Iris pigment epithelial cell (primary cell): Measurements from ENCODE around the gene SLC25A11.

Experiments used
- DNase-seq: peaks from one replicate; pipeline ENCODE4 v3.0.0-alpha.2; 2011; ENCODE audit warnings: low read depth

The SLC25A11 gene

DNA sequence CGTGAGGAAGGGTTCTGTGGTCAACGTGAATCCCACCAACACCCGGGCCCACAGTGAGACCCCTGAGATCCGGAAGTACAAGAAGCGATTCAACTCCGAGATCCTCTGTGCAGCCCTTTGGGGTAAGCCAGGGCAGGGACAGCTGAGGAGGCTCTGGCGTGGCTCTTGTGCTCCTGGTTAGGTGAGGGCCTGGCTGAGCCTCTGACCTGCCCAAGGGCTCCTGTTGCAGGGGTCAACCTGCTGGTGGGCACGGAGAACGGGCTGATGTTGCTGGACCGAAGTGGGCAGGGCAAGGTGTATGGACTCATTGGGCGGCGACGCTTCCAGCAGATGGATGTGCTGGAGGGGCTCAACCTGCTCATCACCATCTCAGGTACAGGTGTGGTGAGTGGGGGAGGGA lies 44.7 kb downstream of the SLC25A11 start:
- DNase-seq: no peak

DNA sequence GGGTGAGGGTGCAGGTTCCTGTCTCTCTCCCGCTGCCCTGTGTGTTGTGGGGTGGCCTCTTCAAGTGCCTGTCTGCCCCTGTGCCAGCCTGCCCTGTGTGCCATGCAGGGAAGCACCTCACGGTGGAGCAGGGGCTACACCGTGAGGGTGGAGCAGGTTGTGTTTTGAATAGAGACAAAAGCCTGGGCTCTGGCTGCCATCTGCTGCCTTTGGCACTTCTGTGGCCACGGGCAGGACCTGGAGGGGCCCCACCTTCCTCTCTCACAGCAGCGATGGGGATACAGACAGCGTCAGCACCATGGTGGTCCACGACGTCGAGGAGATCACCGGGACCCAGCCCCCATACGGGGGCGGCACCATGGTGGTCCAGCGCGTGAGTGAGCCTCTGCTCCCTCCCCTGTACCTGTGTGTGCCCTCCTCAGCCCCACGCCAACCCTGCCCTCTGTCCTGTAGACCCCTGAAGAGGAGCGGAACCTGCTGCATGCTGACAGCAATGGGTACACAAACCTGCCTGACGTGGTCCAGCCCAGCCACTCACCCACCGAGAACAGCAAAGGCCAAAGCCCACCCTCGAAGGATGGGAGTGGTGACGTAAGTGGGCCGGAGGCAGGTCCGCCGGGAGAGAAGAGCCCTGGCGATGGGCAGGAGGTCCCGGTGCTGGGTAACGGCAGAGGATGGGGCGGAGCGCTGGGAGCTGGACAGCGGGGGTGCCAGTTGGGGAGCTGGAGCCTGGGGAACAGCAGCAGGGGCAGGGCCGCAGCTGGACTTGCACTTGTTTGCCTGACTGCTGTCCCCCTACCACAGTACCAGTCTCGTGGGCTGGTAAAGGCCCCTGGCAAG lies 45.9 kb downstream of the SLC25A11 start:
- no peak for DNase-seq

DNA sequence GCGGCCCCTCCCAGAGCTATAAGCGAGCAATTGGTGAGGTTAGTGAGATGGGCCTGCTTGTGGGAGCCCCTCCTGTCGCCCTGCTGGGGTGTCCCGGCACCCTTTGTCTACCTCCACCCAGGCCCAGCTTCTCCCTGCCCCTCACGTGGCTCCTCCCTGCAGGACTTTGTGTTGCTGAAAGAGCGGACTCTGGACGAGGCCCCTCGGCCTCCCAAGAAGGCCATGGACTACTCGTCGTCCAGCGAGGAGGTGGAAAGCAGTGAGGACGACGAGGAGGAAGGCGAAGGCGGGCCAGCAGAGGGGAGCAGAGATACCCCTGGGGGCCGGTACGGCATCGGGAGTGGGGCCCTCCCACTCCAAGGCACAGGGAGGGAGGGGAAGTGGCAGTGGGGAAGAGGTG lies 46.6 kb downstream of the SLC25A11 start:
- no peak for DNase-seq

DNA sequence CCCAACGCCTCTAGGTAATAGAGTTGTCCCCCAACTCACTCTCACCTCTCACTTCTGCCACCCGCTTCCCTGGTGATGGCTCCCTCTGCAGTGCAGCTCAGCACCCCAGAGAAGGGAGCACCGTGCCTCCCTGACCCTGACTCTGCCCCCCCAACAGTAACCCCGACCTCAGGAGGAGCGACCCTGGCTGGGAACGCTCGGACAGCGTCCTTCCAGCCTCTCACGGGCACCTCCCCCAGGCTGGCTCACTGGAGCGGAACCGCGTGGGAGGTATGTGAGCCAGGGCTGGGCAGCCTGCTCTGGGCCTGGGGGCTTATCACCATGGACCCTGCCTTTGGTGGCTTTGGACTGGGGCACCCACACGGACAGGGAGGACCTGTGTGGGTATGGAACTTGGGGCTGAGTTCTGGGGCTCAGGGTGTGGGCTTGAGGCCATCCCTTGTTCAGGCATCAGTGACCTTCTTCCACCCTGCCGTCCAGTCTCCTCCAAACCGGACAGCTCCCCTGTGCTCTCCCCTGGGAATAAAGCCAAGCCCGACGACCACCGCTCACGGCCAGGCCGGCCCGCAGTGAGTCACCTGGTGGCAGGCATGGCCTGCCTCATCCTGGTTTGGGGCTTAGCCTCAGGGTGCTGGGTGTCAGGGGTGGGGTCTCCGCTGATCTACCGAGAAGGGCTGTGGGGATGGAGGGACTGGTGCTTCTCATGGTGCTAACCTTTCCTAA lies 47.2 kb downstream of the SLC25A11 start:
- no peak for DNase-seq

DNA sequence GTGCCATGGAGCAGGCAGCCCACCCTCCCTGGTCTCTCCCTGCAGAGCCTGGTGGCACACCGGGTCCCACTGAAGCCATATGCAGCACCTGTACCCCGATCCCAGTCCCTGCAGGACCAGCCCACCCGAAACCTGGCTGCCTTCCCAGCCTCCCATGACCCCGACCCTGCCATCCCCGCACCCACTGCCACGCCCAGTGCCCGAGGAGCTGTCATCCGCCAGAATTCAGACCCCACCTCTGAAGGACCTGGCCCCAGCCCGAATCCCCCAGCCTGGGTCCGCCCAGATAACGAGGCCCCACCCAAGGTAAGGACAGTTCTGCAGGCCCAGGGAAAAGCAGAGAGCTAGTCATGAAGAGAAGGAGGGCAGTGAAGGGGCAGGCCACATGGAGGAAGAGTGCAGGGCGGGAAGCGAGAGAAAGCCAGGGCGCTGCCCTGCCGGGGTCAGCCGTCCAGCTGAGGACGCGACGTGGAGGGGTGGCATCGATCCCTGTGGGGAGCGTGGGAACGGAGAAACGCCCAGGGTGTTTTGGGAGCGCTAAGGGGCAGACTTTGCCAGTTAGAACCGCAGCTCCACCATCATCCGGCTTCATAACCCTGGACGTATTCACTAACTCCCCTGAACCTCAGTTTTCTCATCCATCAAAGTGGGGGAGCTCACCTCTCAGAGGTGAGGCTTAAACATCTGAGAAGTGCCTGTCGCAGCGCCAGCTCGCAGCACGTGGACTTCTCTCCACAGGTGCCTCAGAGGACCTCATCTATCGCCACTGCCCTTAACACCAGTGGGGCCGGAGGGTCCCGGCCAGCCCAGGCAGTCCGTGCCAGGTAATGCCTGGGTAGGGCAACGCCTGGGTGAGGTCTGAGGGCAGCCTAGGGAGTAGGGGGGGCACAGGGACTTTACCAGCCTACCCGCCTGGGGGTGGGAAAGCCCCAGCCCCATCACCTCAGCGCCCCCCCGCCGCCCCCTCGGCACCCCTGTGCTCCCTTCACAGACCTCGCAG lies 48.1 kb downstream of the SLC25A11 start:
- no peak for DNase-seq

DNA sequence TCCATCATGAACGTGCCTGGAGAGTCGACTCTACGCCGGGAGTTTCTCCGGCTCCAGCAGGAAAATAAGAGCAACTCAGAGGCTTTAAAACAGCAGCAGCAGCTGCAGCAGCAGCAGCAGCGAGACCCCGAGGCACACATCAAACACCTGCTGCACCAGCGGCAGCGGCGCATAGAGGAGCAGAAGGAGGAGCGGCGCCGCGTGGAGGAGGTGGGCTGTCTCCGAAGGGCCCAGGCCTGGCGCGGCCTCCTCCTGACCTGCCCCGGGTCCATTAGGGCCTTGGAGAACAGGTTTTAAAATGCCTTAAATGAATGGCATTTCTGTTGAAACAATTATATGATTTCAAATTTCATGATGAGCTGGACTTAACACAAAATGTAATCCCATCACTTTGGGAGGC lies 52.3 kb downstream of the SLC25A11 start:
- no peak for DNase-seq
